WTC11 (cell line): ENCODE measurements around the gene CREBRF. TPM values are rescaled to one million over a fixed set of nuclear protein-coding genes. Genes with fewer than 3 reads are reported as not detected.
"Not testable (repeated sequence)": the region's sequence is repeated elsewhere in the genome, so short reads cannot be mapped to it uniquely, and the experiment has no call there.

Experiments used
- ATAC-seq: fragments of 200-7000 bp; cut with Tn5 transposase; 2 replicates; pipeline ENCODE4 v1.10.0; 2021; ENCODE audit warnings: mild to moderate bottlenecking, moderate library complexity
- CTCF ChIA-PET: fragments of 300-600 bp; sonication (Branson Sonifier 250); formaldehyde crosslinking; loops from one replicate; lab custom pipeline; 2021; ENCODE audit warnings: antibody characterized with exemption; lab: Charles Lee
- POLR2A ChIA-PET: fragments of 350-600 bp; sonication (Branson Sonifier 250); formaldehyde crosslinking; loops from one replicate; lab custom pipeline; 2021; ENCODE audit warnings: antibody characterized with exemption; lab: Charles Lee
- DNase-seq: peaks from one replicate; pipeline ENCODE4 v3.0.0; 2021; ENCODE audit warnings: low spot score
- H3K27ac Mint-ChIP-seq: 2 replicates; pipeline ENCODE4 v1.8.0; 2021; ENCODE audit warnings: mixed read lengths
- H3K27me3 Mint-ChIP-seq: 2 replicates; pipeline ENCODE4 v1.8.0; 2021; ENCODE audit warnings: low read depth, mild to moderate bottlenecking, moderate library complexity, mixed read lengths
- H3K36me3 Mint-ChIP-seq: 2 replicates; pipeline ENCODE4 v1.8.0; 2021; ENCODE audit warnings: mixed read lengths
- H3K4me1 Mint-ChIP-seq: 2 replicates; pipeline ENCODE4 v1.8.0; 2022; ENCODE audit warnings: mixed read lengths
- H3K4me3 Mint-ChIP-seq: 2 replicates; pipeline ENCODE4 v1.8.0; 2021; ENCODE audit warnings: mild to moderate bottlenecking, moderate library complexity, mixed read lengths
- H3K9me3 Mint-ChIP-seq: 2 replicates; pipeline ENCODE4 v1.8.0; 2021; ENCODE audit warnings: mixed read lengths
- EMX1 ChIP-seq: fragments of 250-450 bp; sonication (Bioruptor Pico); IDR thresholded peaks from 2 replicates; pipeline ENCODE4 v1.8.0; 2021; ENCODE audit warnings: mild to moderate bottlenecking
- FOXK1 ChIP-seq: sonication (generic); formaldehyde crosslinking; IDR thresholded peaks from 2 replicates; pipeline ENCODE4 v1.8.0; 2022; ENCODE audit warnings: mild to moderate bottlenecking, moderate library complexity, missing genetic modification reagents
- NR2C2 ChIP-seq: sonication (generic); formaldehyde crosslinking; IDR thresholded peaks from 2 replicates; pipeline ENCODE4 v1.8.0; 2022; ENCODE audit warnings: mild to moderate bottlenecking, missing genetic modification reagents
- PRRX2 ChIP-seq: fragments of 250-450 bp; sonication (Bioruptor Pico); IDR thresholded peaks from 2 replicates; pipeline ENCODE4 v1.8.0; 2021; ENCODE audit warnings: mild to moderate bottlenecking
- SMAD4 ChIP-seq: sonication (generic); formaldehyde crosslinking; IDR thresholded peaks from 2 replicates; pipeline ENCODE4 v1.8.0; 2022; ENCODE audit warnings: mild to moderate bottlenecking, missing genetic modification reagents
- SP1 ChIP-seq: sonication (generic); formaldehyde crosslinking; conservative IDR thresholded peaks from 2 replicates; pipeline ENCODE4 v1.8.1; 2022; ENCODE audit warnings: missing genetic modification reagents
- TEAD4 ChIP-seq: sonication (generic); formaldehyde crosslinking; IDR thresholded peaks from 2 replicates; pipeline ENCODE4 v1.8.0; 2022; ENCODE audit warnings: mild to moderate bottlenecking, missing genetic modification reagents
- ZNF219 ChIP-seq: sonication (generic); formaldehyde crosslinking; IDR thresholded peaks from 2 replicates; pipeline ENCODE4 v1.8.0; 2023; ENCODE audit warnings: missing genetic modification reagents, mild to moderate bottlenecking, borderline replicate concordance
- ZNF232 ChIP-seq: sonication (generic); formaldehyde crosslinking; IDR thresholded peaks from 2 replicates; pipeline ENCODE4 v1.8.0; 2022; ENCODE audit warnings: mild to moderate bottlenecking, missing genetic modification reagents
- total RNA-seq: library from RNA; stranded (reverse); gene quantifications from 3 replicates; pipeline ENCODE4 v1.2.3, GENCODE V29; 2021
- TF ChIP-seq, protein P1 (sequence below): sonication (generic); formaldehyde crosslinking; IDR thresholded peaks from 2 replicates; pipeline ENCODE4 v1.8.0; 2022; ENCODE audit warnings: mild to moderate bottlenecking, missing genetic modification reagents
- TF ChIP-seq, protein P2 (sequence below): fragments of 250-450 bp; sonication (Bioruptor Pico); conservative IDR thresholded peaks from 2 replicates; pipeline ENCODE4 v1.9.0; 2021; ENCODE audit warnings: mild to moderate bottlenecking
- TF ChIP-seq, protein P3 (sequence below): sonication (generic); formaldehyde crosslinking; IDR thresholded peaks from 2 replicates; pipeline ENCODE4 v1.8.0; 2023; ENCODE audit warnings: missing genetic modification reagents
- TF ChIP-seq, protein P4 (sequence below): sonication (generic); formaldehyde crosslinking; IDR thresholded peaks from 2 replicates; pipeline ENCODE4 v1.8.0; 2022; ENCODE audit warnings: mild to moderate bottlenecking, missing genetic modification reagents
- TF ChIP-seq, protein P5 (sequence below): fragments of 250-450 bp; sonication (Bioruptor Pico); IDR thresholded peaks from 2 replicates; pipeline ENCODE4 v1.8.0; 2021; ENCODE audit warnings: mild to moderate bottlenecking
- TF ChIP-seq, protein P6 (sequence below): fragments of 250-450 bp; sonication (Bioruptor Pico); IDR thresholded peaks from 2 replicates; pipeline ENCODE4 v1.9.0; 2021; ENCODE audit warnings: moderate library complexity, mild to moderate bottlenecking, inconsistent platforms, borderline replicate concordance

CREBRF gene
- total RNA-seq, 1 experiment from 2014 or later, result 5.7 TPM

DNA sequence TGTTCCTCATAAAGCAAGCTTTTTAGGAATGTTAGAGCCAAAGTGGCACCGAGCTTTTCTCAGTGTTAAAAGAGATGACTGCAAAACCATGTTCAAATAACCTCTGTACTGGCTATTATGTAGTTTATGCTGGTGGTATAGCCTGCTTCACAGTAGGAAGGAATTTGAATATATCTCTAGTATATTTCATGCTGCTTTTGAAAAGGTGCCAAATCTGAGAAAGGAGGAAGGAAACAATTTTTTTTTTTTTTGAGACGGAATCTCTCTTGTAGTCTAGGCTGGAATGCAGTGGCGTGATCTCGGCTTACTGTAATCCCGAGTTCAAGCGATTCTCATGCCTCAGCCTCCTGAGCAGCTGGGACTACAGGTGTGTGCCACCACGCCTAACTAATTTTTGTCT lies 13.5 kb downstream of the CREBRF start (continued):
- TF ChIP-seq SP1 (CRISPR knock-in tag) (no peak), TEAD4 (CRISPR knock-in tag) (no peak), PRRX2 (no peak), FOXK1 (CRISPR knock-in tag) (no peak), ZNF219 (no peak)
- TF ChIP-seq, protein P1, sequence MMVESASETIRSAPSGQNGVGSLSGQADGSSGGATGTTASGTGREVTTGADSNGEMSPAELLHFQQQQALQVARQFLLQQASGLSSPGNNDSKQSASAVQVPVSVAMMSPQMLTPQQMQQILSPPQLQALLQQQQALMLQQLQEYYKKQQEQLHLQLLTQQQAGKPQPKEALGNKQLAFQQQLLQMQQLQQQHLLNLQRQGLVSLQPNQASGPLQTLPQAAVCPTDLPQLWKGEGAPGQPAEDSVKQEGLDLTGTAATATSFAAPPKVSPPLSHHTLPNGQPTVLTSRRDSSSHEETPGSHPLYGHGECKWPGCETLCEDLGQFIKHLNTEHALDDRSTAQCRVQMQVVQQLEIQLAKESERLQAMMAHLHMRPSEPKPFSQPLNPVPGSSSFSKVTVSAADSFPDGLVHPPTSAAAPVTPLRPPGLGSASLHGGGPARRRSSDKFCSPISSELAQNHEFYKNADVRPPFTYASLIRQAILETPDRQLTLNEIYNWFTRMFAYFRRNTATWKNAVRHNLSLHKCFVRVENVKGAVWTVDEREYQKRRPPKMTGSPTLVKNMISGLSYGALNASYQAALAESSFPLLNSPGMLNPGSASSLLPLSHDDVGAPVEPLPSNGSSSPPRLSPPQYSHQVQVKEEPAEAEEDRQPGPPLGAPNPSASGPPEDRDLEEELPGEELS, result no peak
- TF ChIP-seq, protein P2, sequence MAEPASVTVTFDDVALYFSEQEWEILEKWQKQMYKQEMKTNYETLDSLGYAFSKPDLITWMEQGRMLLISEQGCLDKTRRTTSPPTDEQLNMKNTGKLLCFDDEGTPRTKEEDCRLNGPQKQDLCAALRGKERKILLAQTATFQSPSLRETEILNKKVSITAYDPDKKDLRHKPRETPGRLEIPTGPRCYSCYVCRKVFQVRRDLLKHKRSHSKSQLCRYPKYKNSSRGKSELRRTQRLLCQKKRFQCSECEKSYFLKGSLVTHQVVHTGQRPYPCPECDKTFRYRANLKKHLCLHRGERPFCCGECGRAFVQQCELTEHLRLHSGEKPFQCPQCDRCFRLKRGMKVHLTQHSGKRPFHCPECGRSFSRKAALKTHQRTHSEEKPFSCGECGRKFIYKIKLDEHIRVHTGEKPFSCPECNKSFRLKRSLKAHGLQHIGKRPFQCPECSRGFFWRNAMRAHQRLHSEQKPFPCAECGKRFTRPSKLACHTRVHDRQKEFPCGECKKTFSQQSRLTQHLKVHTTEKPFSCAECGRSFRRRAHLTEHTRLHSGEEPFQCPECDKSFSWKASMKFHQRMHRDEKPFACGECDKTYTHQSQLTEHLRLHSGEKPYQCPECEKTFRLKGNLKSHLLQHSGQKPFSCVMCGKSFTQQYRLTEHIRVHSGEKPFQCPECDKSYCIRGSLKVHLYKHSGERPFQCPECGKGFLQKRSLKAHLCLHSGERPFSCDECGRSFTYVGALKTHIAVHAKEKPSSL (CRISPR knock-in tag), result no peak

DNA sequence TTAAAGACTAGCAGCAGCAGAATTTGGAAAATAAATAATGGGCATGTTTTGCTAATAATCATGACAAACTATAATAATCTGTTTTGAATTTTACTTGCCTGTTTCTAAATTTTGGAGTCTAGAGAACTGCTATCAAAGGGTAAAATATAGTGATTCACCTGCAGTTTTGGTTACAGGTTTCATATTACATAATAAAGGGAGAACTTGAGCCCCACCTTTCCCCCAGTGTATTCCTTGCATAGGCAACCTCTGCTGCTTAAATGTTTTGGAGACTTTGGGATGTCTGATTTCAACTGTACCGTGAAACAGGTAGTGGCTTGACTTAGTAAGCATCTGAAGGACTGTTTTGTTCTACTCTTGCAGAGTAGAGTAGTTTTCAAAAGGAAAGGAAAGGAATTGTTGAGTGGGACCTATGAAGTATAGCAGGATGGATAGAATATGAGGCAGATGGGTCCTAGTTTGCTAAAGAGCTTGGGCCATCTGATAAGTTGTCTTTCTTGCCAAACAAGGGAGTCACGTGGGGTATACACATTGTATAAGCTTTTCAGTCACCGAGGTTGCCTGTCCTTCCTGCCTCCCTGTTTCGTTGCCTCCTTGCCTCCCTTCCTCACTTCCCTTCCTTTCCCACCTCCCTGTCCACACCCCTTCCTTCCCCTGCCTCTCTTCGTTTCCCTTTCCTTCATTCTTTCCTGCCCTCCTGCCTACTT lies 19.1 kb downstream of the CREBRF start:
- ChIA-PET CTCF (no interaction called here), POLR2A (no interaction called here)
- DNase-seq (no peak), ATAC-seq (no peak)
- Mint-ChIP-seq H3K4me1 (no peaks in the 10 kb centered on the region), H3K27ac (no peak overlapping the region), H3K9me3 (peaks cover 4% of the 10 kb centered on the region; the same call in 1 of the 2 replicates), H3K36me3 (no peaks in the 10 kb centered on the region), H3K27me3 (no peaks in the 10 kb centered on the region; the same call in 1 of the 2 replicates), H3K4me3 (no peak overlapping the region)
- TF ChIP-seq, protein P3, sequence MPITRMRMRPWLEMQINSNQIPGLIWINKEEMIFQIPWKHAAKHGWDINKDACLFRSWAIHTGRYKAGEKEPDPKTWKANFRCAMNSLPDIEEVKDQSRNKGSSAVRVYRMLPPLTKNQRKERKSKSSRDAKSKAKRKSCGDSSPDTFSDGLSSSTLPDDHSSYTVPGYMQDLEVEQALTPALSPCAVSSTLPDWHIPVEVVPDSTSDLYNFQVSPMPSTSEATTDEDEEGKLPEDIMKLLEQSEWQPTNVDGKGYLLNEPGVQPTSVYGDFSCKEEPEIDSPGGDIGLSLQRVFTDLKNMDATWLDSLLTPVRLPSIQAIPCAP (CRISPR knock-in tag), result no peak
- TF ChIP-seq, all 79 proteins: peak for 0

DNA sequence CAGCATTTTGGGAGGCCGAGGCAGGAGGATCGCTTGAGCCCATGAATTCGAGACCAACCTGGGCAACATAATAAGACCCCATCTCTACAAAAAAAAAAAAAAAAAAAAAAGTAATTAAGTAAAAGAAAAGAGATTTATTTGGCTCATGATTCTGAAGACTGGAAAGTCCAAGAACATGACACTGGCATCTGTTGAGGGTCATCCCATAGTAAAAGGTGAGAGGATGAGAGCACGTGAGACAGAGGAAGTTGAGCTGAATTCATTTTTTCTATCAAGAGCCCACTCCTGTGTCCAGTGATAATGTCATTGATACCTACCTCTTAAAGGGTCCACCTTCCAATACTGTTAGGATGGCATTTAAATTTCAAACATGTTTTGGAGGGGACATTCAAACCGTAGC lies 19.8 kb downstream of the CREBRF start:
- H3K4me1 Mint-ChIP-seq, result no peaks in the 10 kb centered on the region
- no peaks in the 10 kb centered on the region for H3K36me3 Mint-ChIP-seq
- POLR2A ChIA-PET, result no interaction called here
- H3K4me3 Mint-ChIP-seq, result no peak overlapping the region
- peaks cover 4% of the 10 kb centered on the region; the same call in 1 of the 2 replicates for H3K9me3 Mint-ChIP-seq
- CTCF ChIA-PET, result no interaction called here
- no peak for TF ChIP-seq EMX1 (CRISPR knock-in tag)
- TF ChIP-seq, protein P4, sequence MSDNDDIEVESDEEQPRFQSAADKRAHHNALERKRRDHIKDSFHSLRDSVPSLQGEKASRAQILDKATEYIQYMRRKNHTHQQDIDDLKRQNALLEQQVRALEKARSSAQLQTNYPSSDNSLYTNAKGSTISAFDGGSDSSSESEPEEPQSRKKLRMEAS (CRISPR knock-in tag), result no peak
- TF ChIP-seq SMAD4 (CRISPR knock-in tag), result no peak
- TF ChIP-seq NR2C2 (CRISPR knock-in tag), result no peak
- TF ChIP-seq SP1 (CRISPR knock-in tag), result no peak
- TF ChIP-seq ZNF219, result no peak
- TF ChIP-seq, protein P5, sequence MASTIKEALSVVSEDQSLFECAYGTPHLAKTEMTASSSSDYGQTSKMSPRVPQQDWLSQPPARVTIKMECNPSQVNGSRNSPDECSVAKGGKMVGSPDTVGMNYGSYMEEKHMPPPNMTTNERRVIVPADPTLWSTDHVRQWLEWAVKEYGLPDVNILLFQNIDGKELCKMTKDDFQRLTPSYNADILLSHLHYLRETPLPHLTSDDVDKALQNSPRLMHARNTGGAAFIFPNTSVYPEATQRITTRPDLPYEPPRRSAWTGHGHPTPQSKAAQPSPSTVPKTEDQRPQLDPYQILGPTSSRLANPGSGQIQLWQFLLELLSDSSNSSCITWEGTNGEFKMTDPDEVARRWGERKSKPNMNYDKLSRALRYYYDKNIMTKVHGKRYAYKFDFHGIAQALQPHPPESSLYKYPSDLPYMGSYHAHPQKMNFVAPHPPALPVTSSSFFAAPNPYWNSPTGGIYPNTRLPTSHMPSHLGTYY, result no peak
- TF ChIP-seq, protein P6, sequence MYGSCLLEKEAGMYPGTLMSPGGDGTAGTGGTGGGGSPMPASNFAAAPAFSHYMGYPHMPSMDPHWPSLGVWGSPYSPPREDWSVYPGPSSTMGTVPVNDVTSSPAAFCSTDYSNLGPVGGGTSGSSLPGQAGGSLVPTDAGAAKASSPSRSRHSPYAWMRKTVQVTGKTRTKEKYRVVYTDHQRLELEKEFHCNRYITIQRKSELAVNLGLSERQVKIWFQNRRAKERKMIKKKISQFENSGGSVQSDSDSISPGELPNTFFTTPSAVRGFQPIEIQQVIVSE, result no peak
- TF ChIP-seq ZNF232, result no peak
- ATAC-seq (no peak), DNase-seq (no peak)
- no peak overlapping the region for H3K27ac Mint-ChIP-seq
- H3K27me3 Mint-ChIP-seq, result no peaks in the 10 kb centered on the region; the same call in 1 of the 2 replicates

DNA sequence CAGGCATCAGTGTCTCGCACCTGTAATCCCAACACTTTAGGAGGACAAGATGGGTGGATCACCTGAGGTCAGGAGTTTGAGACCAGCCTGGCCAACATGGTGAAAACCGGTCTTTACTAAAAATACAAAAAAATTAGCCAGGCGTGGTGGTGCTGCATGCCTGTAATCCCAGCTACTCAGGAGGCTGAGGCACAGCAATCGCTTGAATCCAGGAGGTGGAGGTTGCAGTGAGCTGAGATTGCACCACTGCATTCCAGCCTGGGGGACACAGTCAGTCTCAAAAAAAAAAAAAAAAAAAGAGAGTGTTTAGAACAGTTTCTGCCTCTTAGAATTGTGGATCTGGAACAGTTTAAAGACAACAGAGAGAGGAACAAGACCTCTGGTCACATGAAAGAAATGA lies 20.3 kb downstream of the CREBRF start:
- DNase-seq, H3K27ac Mint-ChIP-seq, H3K36me3 Mint-ChIP-seq, H3K9me3 Mint-ChIP-seq, H3K4me1 Mint-ChIP-seq, H3K27me3 Mint-ChIP-seq, H3K4me3 Mint-ChIP-seq, POLR2A ChIA-PET, CTCF ChIA-PET, ATAC-seq: not testable (repeated sequence)
